Suppressor macrophage treated with lipopolysaccharide for 1 hour (primary cell): Measurements from ENCODE around the gene ZNF30.
"Not testable (repeated sequence)": the region's sequence is repeated elsewhere in the genome, so short reads cannot be mapped to it uniquely, and the experiment has no call there.

Experiments used
- DNase-seq, 3 donors: peaks; one replicate each; pipeline ENCODE4 v3.0.0-alpha.2; 2020 to 2022

Gene ZNF30

GRCh38 chr19:34926685-34927375, at the start of gene ZNF30:
Gene ZNF30, plus strand, starts transcription at chr19:34926903. Its CDS starts 3,045 bp downstream, at chr19:34929948.
- DNase-seq: peak; percentile 86 to 94 (median 91)

GRCh38 chr19:34879563-34879962, 47.1 kb upstream of the ZNF30 start:
- no peak for DNase-seq

- DNase-seq: no peak
Observed at GRCh38 chr19:34880034-34880433, 46.7 kb upstream of the ZNF30 start.

GRCh38 chr19:34881982-34882381, 44.7 kb upstream of the ZNF30 start:
- DNase-seq: no peak

- DNase-seq: no peak
Observed at GRCh38 chr19:34888091-34888490, 38.6 kb upstream of the ZNF30 start.

- DNase-seq: no peak
Observed at GRCh38 chr19:34900245-34900644, 26.5 kb upstream of the ZNF30 start.

- no peak for DNase-seq
Observed at GRCh38 chr19:34904664-34905527, 21.8 kb upstream of the ZNF30 start.

GRCh38 chr19:34910770-34911169, 15.9 kb upstream of the ZNF30 start:
- no peak for DNase-seq

GRCh38 chr19:34917144-34917543, 9.6 kb upstream of the ZNF30 start:
- not testable (repeated sequence) for DNase-seq

GRCh38 chr19:34918190-34918589, 8.5 kb upstream of the ZNF30 start:
- no peak for DNase-seq

- not testable (repeated sequence) for DNase-seq
Observed at GRCh38 chr19:34920090-34920786, 6.5 kb upstream of the ZNF30 start.

- no peak for DNase-seq
Observed at GRCh38 chr19:34925278-34925855, 1.3 kb upstream of the ZNF30 start.

GRCh38 chr19:34926361-34926684, 380 bp upstream of the ZNF30 start:
- DNase-seq: no peak

- DNase-seq: no peak
Observed at GRCh38 chr19:34932494-34932893, 5.8 kb downstream of the ZNF30 start.

- DNase-seq: no peak
Observed at GRCh38 chr19:34936184-34936583, 9.5 kb downstream of the ZNF30 start.

- no peak for DNase-seq
Observed at GRCh38 chr19:34938886-34939285, 12.2 kb downstream of the ZNF30 start.

GRCh38 chr19:34943861-34944573, 17.3 kb downstream of the ZNF30 start:
- DNase-seq: no peak

- no peak for DNase-seq
Observed at GRCh38 chr19:34953092-34953491, 26.4 kb downstream of the ZNF30 start.

- no peak for DNase-seq
Observed at GRCh38 chr19:34957830-34958751, 31.4 kb downstream of the ZNF30 start.

GRCh38 chr19:34959021-34959420, 32.3 kb downstream of the ZNF30 start:
- no peak for DNase-seq

- DNase-seq: no peak
Observed at GRCh38 chr19:34960103-34960805, 33.6 kb downstream of the ZNF30 start.
